NCI-H2029 (cell line): ENCODE results near the gene THSD4.
"Not testable (repeated sequence)": the region's sequence is repeated elsewhere in the genome, so short reads cannot be mapped to it uniquely, and the experiment has no call there.

ENCODE experiments used
- DNase-seq: peaks from one replicate; lab custom pipeline; 2025; lab: John Stamatoyannopoulos, UW

The THSD4 gene

DNA sequence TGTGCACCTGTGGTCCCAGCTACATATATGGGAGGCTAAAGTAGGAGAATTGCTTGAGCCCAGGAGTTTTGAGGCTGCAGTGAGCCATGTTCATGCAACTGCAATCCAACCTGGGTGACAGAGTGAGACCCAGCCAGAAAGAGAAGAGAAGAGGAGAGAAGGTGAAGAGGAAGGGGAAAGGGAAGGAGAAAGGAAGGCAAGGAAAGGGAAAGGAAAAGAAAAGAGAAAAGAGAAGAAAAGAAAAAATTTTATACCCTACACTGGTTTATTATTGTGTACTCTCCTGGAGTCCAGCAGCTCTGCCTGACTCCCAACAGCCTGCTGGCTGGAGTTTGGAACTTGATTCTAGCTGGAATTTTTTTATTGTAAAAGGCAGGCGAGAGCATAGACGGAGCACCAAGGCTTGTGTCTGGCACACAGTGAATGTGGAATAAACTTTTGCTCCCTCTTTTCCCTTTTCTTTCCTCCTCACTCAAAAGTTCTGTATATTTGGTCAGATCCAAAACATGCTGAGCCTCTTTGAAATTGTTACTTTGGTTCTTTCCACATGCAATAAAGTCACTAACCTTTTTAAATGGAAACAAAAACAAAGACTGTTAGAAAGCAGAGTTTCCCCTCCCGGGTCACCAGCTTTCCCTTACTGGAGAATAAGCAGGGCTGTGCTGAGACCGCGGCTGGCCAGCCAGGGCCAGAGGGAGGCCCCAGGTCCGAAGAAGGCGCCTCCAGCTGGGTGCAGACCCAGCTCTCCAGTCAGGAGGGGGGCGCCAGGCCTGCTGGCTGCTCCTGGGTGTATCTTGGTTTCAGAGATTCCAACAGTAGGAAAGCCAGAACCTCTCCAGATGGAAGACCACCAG lies 9.9 kb downstream of the THSD4 start:
- no peak for DNase-seq

GRCh38 chr15:71125831-71126450 lies 10.7 kb downstream of the THSD4 start:
- no peak for DNase-seq

- no peak for DNase-seq
Measured at GRCh38 chr15:71127083-71127482, 11.8 kb downstream of the THSD4 start.

GRCh38 chr15:71128159-71128558 lies 12.9 kb downstream of the THSD4 start:
- not testable (repeated sequence) for DNase-seq

- DNase-seq, result no peak
Measured at GRCh38 chr15:71128939-71129562, 13.8 kb downstream of the THSD4 start.

- no peak for DNase-seq
Measured at GRCh38 chr15:71129669-71130068, 14.4 kb downstream of the THSD4 start.

DNA sequence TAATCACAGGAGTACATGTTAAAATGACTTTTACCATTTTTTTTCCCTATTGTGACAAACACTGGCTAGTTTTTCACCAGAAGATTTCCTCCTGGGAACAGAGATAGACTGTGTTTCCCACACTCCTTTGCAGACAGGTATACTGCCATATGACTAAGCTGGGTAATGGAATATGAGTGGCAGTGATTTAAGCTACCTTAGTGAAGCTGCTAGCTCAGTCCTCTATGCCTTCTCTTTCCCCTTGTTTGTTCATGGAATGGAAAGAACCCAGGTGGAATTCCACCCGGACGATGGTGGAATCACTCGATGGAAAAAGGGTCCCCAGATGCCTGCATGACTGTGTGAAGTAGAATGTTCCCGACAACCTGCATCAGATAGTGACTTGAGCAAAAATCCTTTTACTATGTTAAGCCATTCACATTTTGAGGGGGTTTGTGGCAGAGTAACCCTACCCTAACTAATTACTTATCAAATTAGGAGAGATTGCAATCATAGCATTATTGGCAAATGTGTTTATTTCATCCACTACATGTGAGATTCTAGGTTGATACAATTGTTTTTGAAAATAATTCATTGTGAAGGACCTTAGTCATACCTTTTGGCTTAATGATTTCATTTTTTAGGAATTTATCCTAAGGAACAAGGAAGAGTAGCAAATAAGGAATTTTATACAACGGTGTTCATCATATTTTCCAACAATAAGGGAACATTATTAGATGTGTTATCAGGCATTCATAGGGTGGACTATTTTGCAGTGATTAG lies 16.5 kb downstream of the THSD4 start:
- DNase-seq, result no peak

GRCh38 chr15:71133747-71134472 lies 18.6 kb downstream of the THSD4 start:
- DNase-seq, result no peak

DNA sequence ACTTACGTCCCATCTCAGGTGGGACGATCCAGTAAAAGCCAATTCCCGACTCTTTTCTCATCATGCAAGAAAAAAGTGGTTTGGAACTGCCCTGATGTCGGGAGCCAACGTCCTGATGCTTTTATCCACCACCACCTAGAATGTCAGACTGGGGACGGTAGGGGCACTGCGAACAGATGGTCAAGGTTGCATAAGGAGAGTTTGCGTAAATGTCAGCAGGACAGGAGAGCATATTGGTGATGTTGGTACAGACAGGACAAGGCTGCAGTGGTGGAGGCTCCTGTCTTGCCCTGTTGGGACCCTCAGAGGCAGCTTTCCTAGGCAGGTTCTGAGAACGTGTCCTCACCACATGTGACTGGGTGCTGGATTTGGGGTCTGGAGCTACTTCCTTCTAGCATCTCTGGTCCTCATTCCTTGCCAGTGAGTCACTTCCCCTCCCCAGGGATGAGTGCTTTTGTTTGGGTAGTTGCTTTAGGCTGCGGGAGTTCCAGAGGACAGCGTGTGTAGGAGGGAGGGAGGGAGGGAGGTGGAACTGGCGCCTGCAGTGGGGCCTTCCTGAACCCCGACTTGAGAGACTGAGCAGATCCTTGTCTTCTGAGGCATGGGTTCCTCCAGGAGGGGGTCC lies 21.0 kb downstream of the THSD4 start:
- DNase-seq, result no peak

- no peak for DNase-seq
Measured at GRCh38 chr15:71136793-71137518, 21.7 kb downstream of the THSD4 start.

GRCh38 chr15:71138473-71138872 lies 23.2 kb downstream of the THSD4 start:
- DNase-seq, result no peak

DNA sequence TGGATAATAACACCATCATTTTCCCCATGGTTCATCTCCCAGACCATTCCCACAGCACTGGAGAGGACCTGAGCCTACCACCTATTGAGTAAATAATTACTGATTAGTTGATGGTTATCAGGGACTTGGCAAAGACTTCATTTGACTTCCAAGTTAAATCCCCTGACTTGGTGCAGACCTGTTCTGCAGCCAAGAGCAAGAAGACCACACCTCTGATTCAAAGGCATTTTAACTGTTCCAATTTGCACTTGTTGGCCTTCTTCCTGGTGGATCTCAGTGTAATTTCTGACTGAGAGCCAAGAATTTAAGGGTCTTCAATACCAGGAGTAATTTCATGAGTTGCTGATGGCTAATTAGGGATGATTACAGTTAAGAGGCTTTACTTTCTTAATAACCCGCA lies 24.0 kb downstream of the THSD4 start:
- DNase-seq, result no peak

DNA sequence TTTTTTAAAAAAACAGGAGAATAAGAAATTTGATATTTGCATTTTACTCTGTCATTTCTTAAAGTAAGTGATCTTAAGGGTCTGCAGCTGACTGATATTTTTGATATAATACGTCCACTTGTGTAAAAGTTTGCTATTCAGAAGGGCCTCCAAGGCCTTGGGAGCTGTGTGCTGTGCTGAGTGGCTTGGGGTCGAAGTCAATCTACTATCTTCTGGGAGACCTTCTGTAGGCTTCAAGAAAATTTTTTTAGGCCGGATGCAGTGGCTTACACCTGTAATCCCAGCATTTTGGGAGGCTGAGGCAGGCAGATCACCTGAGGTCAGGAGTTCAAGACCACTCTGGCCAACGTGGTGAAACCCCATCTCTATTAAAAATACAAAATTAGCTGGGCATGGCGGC lies 26.3 kb downstream of the THSD4 start:
- DNase-seq, result no peak

- no peak for DNase-seq
Measured at GRCh38 chr15:71142780-71143179, 27.5 kb downstream of the THSD4 start.

DNA sequence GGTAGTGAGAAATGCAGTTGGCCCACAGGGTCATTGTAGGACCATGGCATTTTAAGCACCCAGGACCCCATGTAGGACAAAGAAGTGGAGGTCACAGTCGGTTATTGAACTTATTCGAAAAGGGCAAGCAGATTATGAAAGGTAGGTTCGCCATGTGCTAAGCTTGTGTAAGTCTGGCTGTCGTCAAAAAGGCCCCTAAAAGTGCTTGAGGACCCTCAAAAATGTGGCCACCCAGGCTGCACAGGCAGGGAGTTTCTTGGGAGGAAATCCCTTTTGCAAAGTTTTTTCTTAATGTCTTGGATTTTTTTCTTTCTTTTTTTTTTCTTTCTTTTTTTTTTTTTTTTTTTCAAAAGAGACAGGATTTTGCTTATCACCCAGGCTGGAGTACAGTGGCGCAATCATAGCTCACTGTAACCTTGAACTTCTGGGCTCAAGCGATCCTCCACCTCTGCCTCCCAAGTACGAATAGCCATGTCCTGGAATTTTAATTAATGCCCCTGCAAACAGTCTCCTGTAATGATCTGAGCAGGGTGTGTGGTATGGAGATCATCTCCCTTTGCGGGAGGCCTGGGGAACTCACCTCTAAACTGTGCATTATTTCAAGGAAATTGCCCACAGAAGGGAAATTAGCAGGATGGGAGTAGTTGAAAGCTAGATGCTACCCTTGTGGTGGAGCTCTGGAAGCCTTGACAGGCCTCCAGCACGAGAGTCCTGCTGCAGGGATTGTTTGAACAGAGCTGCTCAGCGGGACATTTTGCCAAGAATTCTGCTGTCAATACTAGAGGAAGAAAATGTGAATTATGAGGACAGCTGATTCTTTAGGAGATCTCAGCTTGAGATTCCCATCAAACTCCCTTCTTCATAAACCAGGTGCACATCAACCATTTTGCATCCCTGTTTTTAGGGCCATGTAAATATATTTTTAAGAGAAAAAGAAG lies 28.4 kb downstream of the THSD4 start:
- no peak for DNase-seq

DNA sequence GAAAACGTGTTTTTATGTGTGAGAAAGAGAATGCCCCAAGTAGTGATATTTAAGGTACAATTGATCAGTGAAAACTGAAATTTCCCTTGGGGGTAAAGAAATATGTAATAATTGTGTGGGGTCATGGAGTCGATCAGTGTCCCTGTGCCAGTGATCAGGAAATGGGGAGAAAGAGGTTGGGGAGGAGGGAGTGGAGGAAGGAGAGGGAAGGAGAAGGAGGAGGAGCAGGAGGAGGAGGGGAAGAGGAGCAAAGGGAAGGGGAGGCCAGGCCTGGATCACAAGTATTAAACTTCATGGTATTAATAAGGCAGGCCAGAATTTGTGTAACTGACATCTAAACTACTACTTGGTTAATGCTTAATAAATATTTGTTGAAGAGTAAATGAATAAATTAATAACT lies 30.4 kb downstream of the THSD4 start:
- no peak for DNase-seq

GRCh38 chr15:71146580-71146982 lies 31.3 kb downstream of the THSD4 start:
- no peak for DNase-seq

DNA sequence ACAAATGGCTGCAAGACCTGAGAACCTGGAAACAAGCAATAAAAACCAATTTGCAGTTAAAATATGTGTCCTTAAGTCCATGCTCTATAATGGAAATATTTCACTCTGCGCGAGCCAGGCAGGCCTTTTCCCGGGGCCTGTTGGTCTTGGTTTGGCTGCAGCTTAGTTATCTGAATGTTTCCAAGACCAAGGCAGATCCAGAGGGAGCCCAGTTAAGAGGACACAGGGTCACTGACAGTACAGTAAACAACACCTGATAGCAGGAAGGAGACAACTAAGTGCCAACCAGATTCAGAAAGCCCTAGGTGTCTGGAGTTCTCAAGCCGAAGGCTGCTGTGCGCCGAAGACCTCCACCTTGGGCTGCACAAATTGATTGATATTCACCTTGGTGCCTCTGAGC lies 32.8 kb downstream of the THSD4 start:
- no peak for DNase-seq
